ENCODE data around the gene TDRD3. TPM values are rescaled to one million over a fixed set of nuclear protein-coding genes. Genes with fewer than 3 reads are reported as not detected.

Gene TDRD3
- total and polyA plus RNA-seq, 2 donors (not counting 1 experiment from before 2014, with no cell fraction given): 5.6 to 23.7 TPM

DNA sequence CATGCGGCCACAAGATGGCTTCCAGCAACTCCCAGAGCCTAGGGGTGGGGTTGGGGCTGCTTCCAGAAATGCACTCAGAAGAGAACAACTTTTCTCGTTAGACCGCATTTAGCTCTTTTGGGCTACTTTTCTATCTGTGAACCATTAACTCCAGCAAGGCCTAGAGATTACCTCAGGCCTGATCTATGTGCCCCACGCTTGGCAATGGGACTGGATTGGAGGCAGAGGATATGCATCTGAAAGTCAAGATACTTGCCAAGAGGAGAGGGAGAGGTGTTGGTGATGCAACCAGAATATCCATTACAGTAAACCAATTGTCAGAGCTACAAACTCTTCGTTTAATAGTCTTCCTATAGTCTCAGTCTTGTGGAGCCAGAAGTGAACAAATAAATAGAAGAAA, 177.7 kb downstream of the TDRD3 start:
- Histone ChIP-seq H3K4me3 (ENCODE audit: control extremely low read depth in 1 of 5, extremely low read depth in 1 of 5, insufficient read depth in 1 of 5, low read depth in 2 of 5, low read length in 4 of 5) (no peak overlapping the region), H3K27ac (ENCODE audit: low read length in 2 of 2) (no peak overlapping the region), H3K4me2 (replicated peaks; ENCODE audit: low read depth, low read length, poor library complexity, severe bottlenecking) (no peak overlapping the region), H3K9me3 (ENCODE audit: control extremely low read depth in 1 of 3, control insufficient read depth in 2 of 3, insufficient read depth in 1 of 3, low read length in 2 of 3) (peaks cover 0 to 4% (median 0%) of the 10 kb centered on the region in 3 donors), H3K27me3 (replicated peaks in 1 of 4; ENCODE audit: control extremely low read depth in 1 of 4, control insufficient read depth in 3 of 4, insufficient read depth in 4 of 4, low read length in 3 of 4) (no peaks in the 10 kb centered on the region), H2AFZ (ENCODE audit: insufficient read depth, low read depth, low read length, poor library complexity, severe bottlenecking) (no peak overlapping the region), H3K9ac (ENCODE audit: low read length) (no peak overlapping the region), H4K20me1 (ENCODE audit: control insufficient read depth, insufficient read depth, low read length, poor library complexity, severe bottlenecking) (no peaks in the 10 kb centered on the region), H3K4me1 (ENCODE audit: control insufficient read depth in 2 of 2, insufficient read depth in 2 of 2, low read length in 2 of 2) (no peaks in the 10 kb centered on the region), H3K79me2 (ENCODE audit: control insufficient read depth, insufficient read depth, low read length) (no peaks in the 10 kb centered on the region), H3K36me3 (replicated peaks in 1 of 2; ENCODE audit: control extremely low read depth in 1 of 2, control insufficient read depth in 1 of 2, extremely low read depth in 1 of 2, insufficient read depth in 2 of 2, low read length in 1 of 2) (peaks cover 0 to 7% of the 10 kb centered on the region in 2 experiments)
- Mint-ChIP-seq H3K9me3 (ENCODE audit: insufficient read depth) (peaks cover 2% of the 10 kb centered on the region), H3K27ac (no peak overlapping the region), H3K4me1 (no peaks in the 10 kb centered on the region), H3K27me3 (no peaks in the 10 kb centered on the region), H3K4me3 (no peak overlapping the region)
- CTCF ChIA-PET: no interaction called here
- intact Hi-C loops (cut with micrococcal nuclease): no loop called here
- TF ChIP-seq EZH2 (IDR thresholded peaks at IDR 0.05; ENCODE audit: borderline replicate concordance, insufficient read depth, low read depth, low read length, poor library complexity, severe bottlenecking) (no peak), CTCF (IDR thresholded peaks at IDR 0.05) (no peak)
- ATAC-seq (ENCODE audit: low read depth) (no peak), DNase-seq (no peak)
- POLR2A ChIA-PET: no interaction called here
- no CpG with 5 or more reads among the region's 5 CpGs for WGBS (ENCODE audit: insufficient coverage)

GRCh38 chr13:60575142-60575541, 178.1 kb downstream of the TDRD3 start:
- ATAC-seq (ENCODE audit: low read depth) (no peak), DNase-seq (no peak)
- H3K36me3 ChIP-seq (replicated peaks in 1 of 2; ENCODE audit: control extremely low read depth in 1 of 2, control insufficient read depth in 1 of 2, extremely low read depth in 1 of 2, insufficient read depth in 2 of 2, low read length in 1 of 2): peaks cover 0 to 4% of the 10 kb centered on the region in 2 experiments
- no peak for TF ChIP-seq EZH2 (IDR thresholded peaks at IDR 0.05; ENCODE audit: borderline replicate concordance, insufficient read depth, low read depth, low read length, poor library complexity, severe bottlenecking)
- TF ChIP-seq CTCF (IDR thresholded peaks at IDR 0.05): no peak
- Mint-ChIP-seq H3K9me3 (ENCODE audit: insufficient read depth) (peaks cover 2% of the 10 kb centered on the region), H3K27me3 (no peaks in the 10 kb centered on the region), H3K27ac (no peak overlapping the region), H3K4me3 (no peak overlapping the region), H3K4me1 (no peaks in the 10 kb centered on the region)
- H3K4me1 ChIP-seq (ENCODE audit: control insufficient read depth in 2 of 2, insufficient read depth in 2 of 2, low read length in 2 of 2): no peaks in the 10 kb centered on the region
- no peak overlapping the region for H3K4me2 ChIP-seq (replicated peaks; ENCODE audit: low read depth, low read length, poor library complexity, severe bottlenecking)
- peaks cover 0 to 4% (median 0%) of the 10 kb centered on the region in 3 donors for H3K9me3 ChIP-seq (ENCODE audit: control extremely low read depth in 1 of 3, control insufficient read depth in 2 of 3, insufficient read depth in 1 of 3, low read length in 2 of 3)
- no peaks in the 10 kb centered on the region for H3K79me2 ChIP-seq (ENCODE audit: control insufficient read depth, insufficient read depth, low read length)
- intact Hi-C loops (cut with micrococcal nuclease): no loop called here
- no peak overlapping the region for H3K4me3 ChIP-seq (ENCODE audit: control extremely low read depth in 1 of 5, extremely low read depth in 1 of 5, insufficient read depth in 1 of 5, low read depth in 2 of 5, low read length in 4 of 5)
- H2AFZ ChIP-seq (ENCODE audit: insufficient read depth, low read depth, low read length, poor library complexity, severe bottlenecking): no peak overlapping the region
- H3K9ac ChIP-seq (ENCODE audit: low read length): no peak overlapping the region
- H4K20me1 ChIP-seq (ENCODE audit: control insufficient read depth, insufficient read depth, low read length, poor library complexity, severe bottlenecking): no peaks in the 10 kb centered on the region
- ChIA-PET CTCF (no interaction called here), POLR2A (no interaction called here)
- no peaks in the 10 kb centered on the region for H3K27me3 ChIP-seq (replicated peaks in 1 of 4; ENCODE audit: control extremely low read depth in 1 of 4, control insufficient read depth in 3 of 4, insufficient read depth in 4 of 4, low read length in 3 of 4)
- no peak overlapping the region for H3K27ac ChIP-seq (ENCODE audit: low read length in 2 of 2)
- WGBS (ENCODE audit: insufficient coverage): no CpG with 5 or more reads among the region's 1 CpG

Data from B cell (primary cell).